SK-N-SH treated with all-trans-retinoic acid at 6 μM for 48 hours (cell line): Measurements from ENCODE around the gene ORAI2.

Experiments used
- ATAC-seq: fragments of 200-7000 bp; cut with Tn5 transposase; 3 replicates; pipeline ENCODE4 v1.9.1; 2020; ENCODE audit warnings: mild to moderate bottlenecking, moderate library complexity
- ARNTL ChIP-seq: fragments of 450-650 bp; formaldehyde crosslinking; IDR thresholded peaks from 2 replicates; pipeline ENCODE4 v1.5.0; 2020; ENCODE audit warnings: low read depth, mild to moderate bottlenecking, moderate library complexity, borderline replicate concordance
- BACH2 ChIP-seq: fragments of 250-450 bp; sonication (Bioruptor Pico); IDR thresholded peaks from 2 replicates; pipeline ENCODE4 v1.9.0; 2021; ENCODE audit warnings: mild to moderate bottlenecking, borderline replicate concordance
- CREB5 ChIP-seq: fragments of 250-450 bp; sonication (Bioruptor Pico); IDR thresholded peaks from 2 replicates; pipeline ENCODE4 v1.5.1; 2020; ENCODE audit warnings: low read depth, mild to moderate bottlenecking, moderate library complexity
- CSDC2 ChIP-seq: fragments of 250-450 bp; sonication (Bioruptor Pico); IDR thresholded peaks from 2 replicates; pipeline ENCODE4 v1.5.0; 2020; ENCODE audit warnings: mild to moderate bottlenecking, moderate library complexity
- CSRNP3 ChIP-seq: fragments of 250-450 bp; sonication (Bioruptor Pico); IDR thresholded peaks from 2 replicates; pipeline ENCODE4 v1.5.1; 2021; ENCODE audit warnings: mild to moderate bottlenecking, moderate library complexity
- GLIS3 ChIP-seq: fragments of 250-450 bp; sonication (Bioruptor Pico); IDR thresholded peaks from 2 replicates; pipeline ENCODE4 v1.5.0; 2020; ENCODE audit warnings: mild to moderate bottlenecking, moderate library complexity
- ISL1 ChIP-seq: fragments of 250-450 bp; sonication (Bioruptor Pico); IDR thresholded peaks from 2 replicates; pipeline ENCODE4 v2.1.2; 2022; ENCODE audit warnings: mild to moderate bottlenecking, moderate library complexity
- OSR1 ChIP-seq: fragments of 250-450 bp; sonication (Bioruptor Pico); IDR thresholded peaks from 2 replicates; pipeline ENCODE4 v1.8.0; 2022; ENCODE audit warnings: moderate library complexity, mild to moderate bottlenecking, inconsistent platforms
- PATZ1 ChIP-seq: fragments of 250-450 bp; sonication (Bioruptor Pico); IDR thresholded peaks from 2 replicates; pipeline ENCODE4 v1.8.0; 2020; ENCODE audit warnings: mild to moderate bottlenecking, moderate library complexity, borderline replicate concordance
- POU6F1 ChIP-seq: fragments of 250-450 bp; sonication (Bioruptor Pico); IDR thresholded peaks from 2 replicates; pipeline ENCODE4 v1.8.0; 2021; ENCODE audit warnings: low read depth, mild to moderate bottlenecking, moderate library complexity, borderline replicate concordance
- PPARA ChIP-seq: fragments of 250-450 bp; sonication (Bioruptor Pico); IDR thresholded peaks from 2 replicates; pipeline ENCODE4 v1.5.0; 2020; ENCODE audit warnings: mild to moderate bottlenecking, borderline replicate concordance
- RARB ChIP-seq: fragments of 250-450 bp; sonication (Bioruptor Pico); IDR thresholded peaks from 2 replicates; pipeline ENCODE4 v1.8.0; 2021; ENCODE audit warnings: mild to moderate bottlenecking, moderate library complexity
- SNAI2 ChIP-seq: fragments of 250-450 bp; sonication (Bioruptor Pico); IDR thresholded peaks from 2 replicates; pipeline ENCODE4 v1.5.0; 2020; ENCODE audit warnings: mild to moderate bottlenecking, moderate library complexity
- TCF4 ChIP-seq: fragments of 250-450 bp; sonication (Bioruptor Pico); IDR thresholded peaks from 2 replicates; pipeline ENCODE4 v1.8.0; 2021; ENCODE audit warnings: mild to moderate bottlenecking, moderate library complexity, borderline replicate concordance
- TSHZ2 ChIP-seq: fragments of 250-450 bp; sonication (Bioruptor Pico); IDR thresholded peaks from 2 replicates; pipeline ENCODE4 v1.5.0; 2020; ENCODE audit warnings: mild to moderate bottlenecking, moderate library complexity
- ZC3H10 ChIP-seq: fragments of 250-450 bp; sonication (Bioruptor Pico); IDR thresholded peaks from 2 replicates; pipeline ENCODE4 v1.5.1; 2021; ENCODE audit warnings: mild to moderate bottlenecking, moderate library complexity
- ZFP3 ChIP-seq: fragments of 250-450 bp; sonication (Bioruptor Pico); IDR thresholded peaks from 2 replicates; pipeline ENCODE4 v1.5.0; 2020; ENCODE audit warnings: mild to moderate bottlenecking, moderate library complexity
- ZFP30 ChIP-seq: fragments of 450-650 bp; formaldehyde crosslinking; IDR thresholded peaks from 2 replicates; pipeline ENCODE4 v1.5.0; 2022; ENCODE audit warnings: mild to moderate bottlenecking, moderate library complexity
- ZNF565 ChIP-seq: fragments of 450-650 bp; formaldehyde crosslinking; conservative IDR thresholded peaks from 2 replicates; pipeline ENCODE4 v1.5.0; 2020; ENCODE audit warnings: low read depth, mild to moderate bottlenecking, moderate library complexity

ORAI2 gene

GRCh38 chr7:102412548-102412947 is 20.8 kb upstream of the ORAI2 start:
- TF ChIP-seq CSRNP3 (CRISPR knock-in tag) (no peak), CREB5 (CRISPR knock-in tag) (no peak), GLIS3 (CRISPR knock-in tag) (no peak), OSR1 (no peak), RARB (CRISPR knock-in tag) (no peak), ZC3H10 (CRISPR knock-in tag) (no peak), ZNF565 (CRISPR knock-in tag) (no peak), ZFP30 (CRISPR knock-in tag) (no peak), TSHZ2 (CRISPR knock-in tag) (no peak), POU6F1 (CRISPR knock-in tag) (no peak), PATZ1 (CRISPR knock-in tag) (no peak), PPARA (CRISPR knock-in tag) (no peak), ZFP3 (CRISPR knock-in tag) (no peak), TCF4 (CRISPR knock-in tag) (no peak), ISL1 (no peak), CSDC2 (CRISPR knock-in tag) (no peak), ARNTL (CRISPR knock-in tag) (no peak), SNAI2 (CRISPR knock-in tag) (no peak), BACH2 (no peak)

GRCh38 chr7:102413091-102413490 is 20.3 kb upstream of the ORAI2 start:
- TF ChIP-seq PATZ1 (CRISPR knock-in tag) (no peak), POU6F1 (CRISPR knock-in tag) (no peak), CSRNP3 (CRISPR knock-in tag) (no peak), ZFP30 (CRISPR knock-in tag) (no peak)
- TF ChIP-seq, all 23 proteins: peak for 0
- ATAC-seq, result no peak

More at GRCh38 chr7:102412548-102412947, 20.8 kb upstream of the ORAI2 start:
- peak; percentile 81 for ATAC-seq
